ENCODE results near the gene ADISSP.

Gene ADISSP

DNA sequence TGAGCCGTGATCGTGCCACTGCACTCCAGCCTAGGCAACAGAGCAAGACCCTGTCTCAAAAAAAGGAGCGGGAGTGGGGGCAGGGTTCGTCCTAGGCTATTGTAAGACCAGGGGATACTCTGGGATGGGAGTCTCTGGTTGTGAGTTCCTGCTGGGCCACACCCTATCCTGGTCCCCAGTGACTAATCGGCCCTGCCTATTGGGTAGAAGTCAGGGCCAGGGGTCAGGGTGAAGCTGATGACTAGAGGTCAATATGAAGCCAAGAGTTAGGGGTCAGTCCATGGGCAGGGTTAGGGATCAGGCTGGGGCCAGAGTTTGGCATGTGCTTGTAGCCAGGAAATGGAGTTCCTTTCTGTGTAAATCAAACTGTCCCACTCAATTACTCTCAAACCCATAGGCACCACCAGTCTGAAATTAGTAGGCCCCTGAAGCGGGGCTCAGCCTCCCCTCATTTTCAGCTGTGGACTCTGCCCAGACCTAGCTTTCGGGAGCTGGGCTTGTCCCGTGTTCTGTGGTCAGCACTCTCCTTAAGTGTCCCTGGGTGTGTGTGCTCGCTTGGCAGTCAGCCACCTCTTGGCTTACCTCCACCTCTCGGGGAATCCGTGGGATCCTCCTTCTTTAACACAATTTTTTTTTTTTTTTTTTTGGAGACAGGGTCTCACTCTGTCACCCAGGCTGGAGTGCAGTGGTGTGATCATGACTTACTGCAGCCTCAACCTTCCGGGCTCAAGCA is 33.3 kb downstream of the ADISSP start:
- no peak for DNase-seq

DNA sequence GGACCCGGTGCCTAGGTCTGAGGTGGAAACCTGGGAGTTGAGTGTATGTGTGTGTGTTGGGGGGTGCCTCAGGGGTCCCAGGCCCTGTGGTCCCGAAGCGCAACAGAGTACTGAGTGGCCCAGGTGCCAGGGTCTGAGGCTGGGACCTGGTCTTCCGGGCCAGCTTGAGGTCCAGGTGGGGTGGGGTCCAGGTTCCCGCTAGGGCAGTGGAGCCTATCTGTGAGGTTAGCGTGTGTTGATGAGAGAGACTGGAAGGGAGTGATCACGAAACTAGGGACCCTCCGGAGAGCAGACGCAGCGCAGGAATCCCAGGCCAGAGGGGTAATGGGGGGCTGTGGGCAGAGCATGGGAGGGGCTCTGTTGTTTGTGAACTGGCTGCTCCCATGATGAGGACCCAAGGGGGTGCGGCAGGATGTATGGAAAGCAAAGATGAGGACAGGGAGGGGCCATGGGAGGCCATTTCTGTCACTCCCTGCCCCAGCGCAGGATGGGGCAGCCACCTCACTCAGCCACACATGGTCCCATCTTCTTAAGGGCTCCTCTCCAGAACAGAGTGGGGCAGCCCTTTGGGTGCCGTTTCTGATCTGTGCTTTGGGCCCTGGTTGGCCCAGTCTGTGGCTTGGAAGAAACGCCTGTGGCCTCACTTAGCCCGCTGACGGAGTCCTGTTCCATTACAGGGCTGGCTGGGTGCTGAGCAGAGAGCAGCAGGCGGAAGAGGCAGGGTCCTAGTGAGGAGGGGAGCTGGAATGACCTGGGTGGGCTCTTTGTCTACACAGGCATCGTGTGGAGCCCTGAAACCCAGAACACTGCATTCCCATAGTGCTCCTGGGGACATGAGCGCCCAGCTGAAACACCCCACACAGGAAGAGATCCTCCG is 34.2 kb downstream of the ADISSP start:
- DNase-seq, result no peak

DNA sequence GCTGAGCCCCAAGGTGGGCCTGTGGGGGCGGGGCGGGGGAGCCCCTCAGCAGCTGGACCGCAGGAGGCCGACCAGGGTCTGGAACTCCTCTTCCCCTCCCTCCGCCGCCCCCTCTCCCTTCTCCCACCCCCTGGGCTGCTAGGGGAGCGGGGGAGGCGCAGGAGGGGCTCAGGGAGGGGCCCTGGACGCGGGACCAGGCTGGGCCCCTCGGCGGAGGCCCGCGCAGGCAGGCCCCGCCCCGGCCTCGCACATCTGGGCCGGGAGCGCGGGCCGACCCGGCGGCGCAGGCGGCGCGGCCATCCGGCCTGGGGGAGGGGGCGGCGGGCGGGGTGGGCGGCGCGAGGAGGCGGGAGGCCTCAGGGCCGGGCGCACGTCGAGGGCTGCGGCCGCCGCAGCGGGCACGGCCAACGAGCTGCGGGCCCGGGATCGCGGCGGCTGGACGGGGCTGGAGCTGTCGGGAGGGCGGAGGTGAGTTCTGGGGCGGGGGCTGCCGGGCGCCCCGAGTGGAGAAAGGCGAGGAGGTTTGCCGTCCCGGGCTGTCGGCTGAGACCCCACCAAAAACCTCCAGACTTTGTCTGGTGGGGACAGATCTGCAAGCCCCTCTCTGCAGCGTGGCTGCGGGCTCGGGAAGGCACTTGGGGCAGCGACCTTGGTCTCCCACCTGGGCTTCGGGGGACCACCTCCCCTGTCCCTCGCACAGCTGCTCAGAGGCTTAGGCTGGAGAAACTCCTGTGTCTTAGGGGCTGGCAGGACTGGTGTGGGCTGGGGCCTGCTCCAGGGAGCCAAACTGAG is 35.0 kb downstream of the ADISSP start, which contains the start of gene HSPA12B:
TSS of gene HSPA12B (plus strand) at position 359 of the 792 bp plus-strand sequence. CDS start 5,990 bp downstream, outside the sequence.
- DNase-seq, result no peak

DNA sequence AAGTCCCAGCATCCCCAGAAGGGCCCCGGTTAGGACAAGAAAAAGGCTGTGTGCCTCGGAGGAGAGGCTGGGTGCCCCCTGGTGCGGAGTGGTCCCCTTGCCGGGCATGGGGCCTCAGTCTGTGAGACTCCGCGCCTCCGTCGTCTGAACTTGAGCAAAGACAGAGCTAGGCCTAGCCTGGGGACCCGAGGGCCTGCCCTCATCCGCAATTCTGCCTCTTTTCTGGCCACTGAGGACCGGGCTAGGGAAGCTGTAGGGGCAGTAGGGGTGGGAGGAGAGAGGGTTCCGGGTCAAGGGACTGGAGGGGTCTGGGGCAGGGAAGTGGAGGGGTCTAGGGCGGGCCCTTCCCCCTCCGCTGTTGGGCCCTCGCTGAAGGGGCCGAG is 35.6 kb downstream of the ADISSP start:
- DNase-seq, result no peak

DNA sequence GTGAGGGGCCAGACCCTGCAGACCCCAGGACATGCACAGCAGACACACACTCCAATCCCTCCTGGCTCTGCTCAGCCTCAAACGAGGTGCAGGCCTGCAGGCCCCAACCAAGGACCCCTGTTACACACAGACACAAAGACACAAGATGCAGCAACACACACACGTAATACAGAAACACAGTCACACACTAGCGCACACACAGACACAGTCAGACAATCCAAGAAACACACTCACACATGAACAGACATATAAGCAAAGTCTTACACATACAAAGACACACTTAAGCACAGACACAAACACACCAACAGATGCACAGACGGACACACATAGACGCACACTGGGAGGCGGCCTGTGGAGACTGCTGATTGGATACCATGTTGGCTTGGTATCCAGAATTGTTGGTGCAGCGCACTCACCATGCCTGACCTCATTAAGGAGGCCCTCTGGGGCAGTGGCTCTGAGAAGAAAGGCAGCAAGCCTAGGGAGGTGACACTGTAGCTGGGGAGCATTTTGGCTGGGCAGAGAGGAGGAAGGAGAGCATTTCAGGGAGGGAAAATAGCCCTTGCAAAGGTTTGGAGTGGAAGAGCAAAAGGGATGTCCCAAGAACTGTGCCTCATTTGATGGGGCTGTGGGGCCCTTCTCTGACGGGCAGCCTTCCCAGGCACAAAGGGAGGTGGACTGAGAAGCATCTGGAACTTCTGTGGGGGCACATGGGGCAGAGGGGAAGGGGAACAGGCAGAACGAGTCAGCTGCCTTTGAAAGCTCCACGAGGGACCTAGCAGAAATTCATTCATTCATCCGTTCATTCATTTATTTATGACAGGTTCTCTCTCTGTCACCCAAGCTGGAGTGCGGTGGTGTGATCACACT is 36.5 kb downstream of the ADISSP start:
- DNase-seq, result no peak

DNA sequence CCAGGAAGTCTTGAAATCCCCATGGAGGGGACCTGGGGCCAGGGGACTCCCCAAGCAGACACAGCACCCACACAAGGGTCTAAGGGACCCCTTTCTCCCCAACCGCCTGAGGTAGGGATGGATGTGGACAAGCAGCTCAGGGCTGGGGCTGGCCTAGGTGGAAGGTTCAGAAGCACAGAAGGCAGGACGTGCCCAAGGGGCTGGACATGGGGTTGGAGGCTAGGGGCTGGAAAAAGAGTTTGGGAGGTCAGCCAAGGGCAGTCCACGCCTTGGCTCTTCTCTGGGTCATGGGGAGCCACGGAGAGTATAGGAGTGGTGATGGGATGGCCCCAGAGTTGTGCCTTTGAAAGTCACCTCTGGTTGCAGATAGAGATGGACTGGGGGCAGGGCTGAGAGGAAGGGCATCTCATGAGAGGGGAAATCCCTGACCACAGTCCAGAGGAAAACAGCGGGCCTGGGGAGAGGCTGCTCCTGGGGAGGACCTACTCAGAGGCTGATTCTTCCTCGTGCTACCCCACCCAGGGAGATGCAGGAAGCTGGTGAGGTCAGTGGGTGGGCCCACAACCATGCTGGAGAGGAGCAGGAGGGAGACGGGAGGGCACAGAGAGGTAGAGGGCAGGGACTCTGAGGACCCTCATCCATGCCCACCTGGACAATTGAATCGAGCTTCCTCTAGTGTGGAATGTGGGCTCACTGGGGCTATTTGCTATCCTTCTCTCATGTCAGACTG is 37.6 kb downstream of the ADISSP start:
- no peak for DNase-seq

DNA sequence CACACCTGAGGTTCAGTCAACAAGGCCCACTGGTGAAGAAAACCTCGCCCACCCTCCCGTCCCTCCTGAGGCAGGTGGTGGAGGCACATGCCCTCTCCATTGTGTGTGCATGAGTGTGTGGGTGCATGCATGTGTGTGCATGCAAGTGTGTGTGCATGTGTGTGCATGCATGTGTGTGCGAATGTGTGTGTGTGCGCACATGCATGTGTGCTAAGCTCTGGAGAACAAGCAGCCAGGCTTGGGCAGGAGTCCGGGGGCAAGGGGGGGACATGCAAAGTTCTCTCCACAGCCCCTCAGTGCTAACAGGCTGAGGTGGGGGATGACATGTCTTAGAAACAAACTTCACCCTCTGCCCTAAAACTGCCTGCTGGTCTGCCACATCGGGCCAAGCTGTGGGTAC is 38.2 kb downstream of the ADISSP start:
- no peak for DNase-seq

DNA sequence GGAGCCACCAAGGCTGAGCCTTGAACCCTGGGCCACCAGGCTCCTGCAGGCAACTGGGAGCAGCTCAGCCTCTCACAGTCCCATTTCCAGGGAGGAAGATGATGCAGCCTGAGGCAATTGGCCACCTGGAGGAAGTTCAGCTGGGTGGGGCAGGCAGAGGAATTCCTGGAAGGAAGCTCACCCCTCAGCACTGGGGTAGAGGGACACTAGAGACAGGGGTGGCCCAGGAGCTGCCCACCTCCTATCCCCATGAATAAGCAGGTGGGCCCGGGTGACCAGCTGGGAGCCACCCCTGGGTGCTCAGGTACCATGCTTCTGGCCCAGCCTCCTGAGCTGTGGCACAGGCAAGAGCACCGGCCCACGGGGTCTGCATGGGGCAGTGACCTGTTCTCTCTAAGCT is 38.7 kb downstream of the ADISSP start:
- no peak for DNase-seq

DNA sequence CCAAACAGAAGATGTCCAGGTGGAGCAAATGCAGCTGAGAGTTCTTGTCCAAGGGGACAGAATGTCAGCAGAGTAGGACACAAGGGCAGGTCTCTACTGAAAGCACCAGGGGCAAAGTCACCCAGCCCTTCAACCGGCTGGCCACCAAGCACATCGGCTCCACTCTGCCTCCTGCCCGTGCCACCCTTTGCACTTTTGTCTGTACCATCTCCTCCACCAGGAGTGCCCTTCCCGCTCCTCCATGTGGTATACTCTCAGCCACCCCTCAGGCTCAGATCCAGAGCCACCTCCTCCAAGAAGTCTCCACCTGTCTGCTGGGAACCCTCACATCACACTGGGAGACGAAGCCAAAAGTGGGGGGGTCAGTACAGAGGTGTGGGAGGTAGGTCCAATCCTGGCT is 39.2 kb downstream of the ADISSP start:
- no peak for DNase-seq

DNA sequence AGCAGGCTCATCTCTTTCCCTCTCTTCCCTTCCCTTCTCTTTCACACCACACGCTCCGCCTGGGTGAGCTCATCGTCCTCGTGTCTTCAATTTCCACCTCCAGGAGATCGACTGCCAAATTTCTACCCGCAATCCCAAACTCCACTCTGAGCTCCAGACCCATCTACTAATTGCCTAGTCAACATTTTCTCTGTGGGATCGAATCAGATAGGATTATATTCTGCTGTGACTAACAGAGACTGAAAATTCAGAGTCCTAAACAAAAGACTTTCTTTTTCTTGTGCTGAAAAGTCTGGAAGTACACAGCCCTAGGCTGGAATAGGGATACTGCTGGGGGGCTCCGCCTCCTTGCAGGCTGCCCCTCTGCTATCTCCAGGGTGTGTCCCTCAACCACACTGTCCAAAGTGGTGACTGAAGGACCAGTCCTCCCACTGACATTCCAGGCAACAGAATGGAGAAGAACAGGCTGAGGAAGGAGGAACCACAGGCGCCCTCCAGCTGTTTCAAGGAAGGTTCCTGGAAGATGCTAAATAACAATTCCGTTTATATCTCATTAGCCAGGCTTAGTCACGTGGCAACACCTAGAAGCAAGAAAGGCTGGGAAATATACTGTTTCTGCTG is 40.0 kb downstream of the ADISSP start:
- no peak for DNase-seq

DNA sequence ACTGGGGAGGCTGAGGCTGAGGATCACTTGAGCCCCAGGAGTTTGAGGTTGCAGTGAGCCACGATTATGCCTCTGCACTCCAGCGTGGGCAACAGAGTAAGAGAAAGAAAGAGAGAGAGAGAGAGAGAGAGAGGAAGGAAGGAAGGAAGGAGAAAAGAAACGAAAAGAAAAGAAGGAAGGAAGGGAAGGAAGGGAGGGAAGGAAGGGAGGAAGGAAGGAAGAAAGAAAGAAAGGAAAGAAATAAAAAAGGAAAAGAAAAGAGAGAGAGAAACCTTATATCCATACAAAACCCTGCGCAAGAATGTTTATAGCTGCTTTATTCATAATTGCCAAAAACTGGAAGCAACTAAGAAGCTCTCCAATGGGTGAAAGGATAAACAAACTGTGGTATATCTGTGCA is 43.2 kb downstream of the ADISSP start:
- no peak for DNase-seq

DNA sequence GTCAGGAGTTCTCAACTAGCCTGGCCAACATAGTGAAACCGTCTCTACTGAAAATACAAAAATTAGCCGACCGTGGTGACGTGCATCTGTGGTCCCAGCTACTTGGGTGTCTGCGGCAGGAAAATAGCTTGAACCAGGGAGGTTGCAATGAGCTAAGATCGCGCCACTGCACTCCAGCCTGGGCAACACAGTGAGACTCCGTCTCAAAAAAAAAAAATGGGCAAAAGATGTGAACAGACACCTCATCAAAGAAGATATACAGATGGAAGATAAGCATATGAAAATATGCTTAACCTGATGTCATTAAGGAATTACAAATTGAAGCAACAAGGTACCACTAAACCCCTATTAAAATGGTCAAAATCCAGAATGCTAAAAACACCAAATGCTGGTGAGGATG is 44.3 kb downstream of the ADISSP start:
- no peak for DNase-seq

DNA sequence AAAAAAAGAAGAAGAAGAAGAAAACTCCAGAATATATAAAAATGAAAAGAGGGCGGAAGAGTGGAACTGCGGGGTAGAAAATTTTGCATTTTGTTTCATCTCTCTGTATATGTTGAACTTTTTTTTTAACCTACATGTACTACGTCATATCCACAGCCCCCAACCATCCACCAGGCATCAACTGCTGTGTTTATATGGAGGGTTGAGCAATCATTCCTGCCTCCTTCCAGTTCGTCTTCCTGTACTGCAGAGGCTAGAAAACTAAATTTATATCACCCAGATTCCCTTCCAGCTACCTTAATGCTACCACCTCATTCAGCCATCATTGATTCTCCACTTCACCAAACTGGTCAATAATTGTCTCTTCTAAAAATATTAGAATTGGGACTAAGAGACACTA is 45.6 kb downstream of the ADISSP start:
- DNase-seq, result no peak

DNA sequence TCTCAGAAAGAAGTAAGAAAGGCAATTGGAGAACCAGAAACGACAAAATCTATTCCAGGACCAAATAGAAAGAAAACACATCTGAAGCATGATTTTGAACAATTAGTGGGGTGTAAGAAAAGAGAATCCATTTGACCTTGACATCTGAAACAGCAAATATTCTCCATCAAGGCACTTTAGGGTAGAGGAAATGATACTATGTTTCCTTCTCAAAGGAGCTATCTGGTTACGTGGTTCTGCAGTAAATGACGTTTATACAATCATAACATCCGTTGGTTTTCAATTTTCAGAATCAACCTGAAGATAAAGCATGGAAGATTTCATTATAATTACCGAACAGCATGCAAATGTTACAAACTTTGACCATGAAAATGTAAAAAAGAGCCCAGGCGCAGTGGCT is 46.9 kb downstream of the ADISSP start:
- DNase-seq, result no peak

DNA sequence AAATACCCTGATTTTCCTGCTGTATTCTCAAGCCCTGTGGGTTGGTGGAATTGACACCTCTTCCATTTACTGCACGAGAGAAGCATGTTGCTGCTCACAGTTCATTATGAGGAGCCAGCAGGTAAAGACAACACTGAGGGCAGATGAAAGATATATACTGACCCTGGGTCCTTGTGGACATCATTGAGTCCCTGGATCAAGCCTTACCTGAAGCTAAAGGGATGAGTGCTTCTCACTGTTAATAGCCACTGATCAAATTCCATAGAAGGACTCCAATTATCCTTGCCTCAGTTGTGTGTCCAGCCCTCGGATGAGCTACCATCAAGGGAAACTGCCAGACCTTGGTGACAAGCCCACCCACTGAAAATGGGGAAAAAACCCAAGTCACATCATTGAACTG is 47.5 kb downstream of the ADISSP start:
- no peak for DNase-seq

DNA sequence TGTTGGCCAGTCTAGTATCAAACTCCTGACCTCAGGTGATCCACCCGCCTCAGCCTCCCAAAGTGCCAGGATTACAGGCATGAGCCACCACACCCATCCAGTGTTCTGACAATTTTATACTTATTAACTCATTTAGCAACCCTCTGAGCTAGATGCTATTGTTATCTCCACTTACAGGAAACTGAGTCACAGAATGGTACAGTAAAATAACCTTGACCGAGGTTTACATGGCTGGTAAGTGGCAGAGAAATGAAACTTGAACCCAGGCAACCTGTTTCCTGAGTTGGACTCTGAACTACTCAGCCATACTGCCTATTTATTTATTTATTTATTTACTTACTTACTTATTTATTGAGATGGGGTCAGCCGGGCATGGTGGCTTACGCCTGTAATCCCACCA is 48.5 kb downstream of the ADISSP start:
- no peak for DNase-seq

DNA sequence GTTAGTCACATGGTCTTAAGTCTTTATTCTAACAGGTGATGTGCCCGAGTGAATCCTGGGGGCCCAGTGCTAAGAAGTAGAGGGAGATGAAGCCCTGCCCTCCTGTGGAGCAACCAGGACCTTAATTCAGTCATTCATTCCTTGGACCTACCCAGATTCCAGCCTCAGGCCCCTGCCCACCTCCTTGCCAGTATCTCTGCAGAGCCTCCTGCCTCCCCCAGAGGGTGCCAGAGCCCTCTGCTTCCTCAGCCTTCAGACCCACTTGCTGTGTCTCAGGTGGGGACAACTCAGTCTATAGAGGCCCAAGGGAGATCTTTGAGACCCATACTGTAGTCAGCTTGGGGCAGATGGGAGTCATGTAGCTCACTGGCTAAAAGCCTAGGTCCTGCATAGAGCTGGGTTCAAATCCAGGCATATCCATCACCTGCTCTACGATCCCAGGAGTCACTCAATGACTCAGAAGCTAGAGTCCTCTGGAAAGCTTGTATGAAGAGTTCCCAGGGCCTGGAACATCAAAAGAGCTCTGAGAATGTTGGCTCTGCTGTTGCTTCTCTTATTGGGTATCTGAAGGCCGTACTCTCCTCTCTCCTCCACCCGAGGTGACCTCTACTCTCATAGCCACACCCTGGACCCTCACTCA is 51.2 kb downstream of the ADISSP start:
- DNase-seq, result peak; percentile 61

DNA sequence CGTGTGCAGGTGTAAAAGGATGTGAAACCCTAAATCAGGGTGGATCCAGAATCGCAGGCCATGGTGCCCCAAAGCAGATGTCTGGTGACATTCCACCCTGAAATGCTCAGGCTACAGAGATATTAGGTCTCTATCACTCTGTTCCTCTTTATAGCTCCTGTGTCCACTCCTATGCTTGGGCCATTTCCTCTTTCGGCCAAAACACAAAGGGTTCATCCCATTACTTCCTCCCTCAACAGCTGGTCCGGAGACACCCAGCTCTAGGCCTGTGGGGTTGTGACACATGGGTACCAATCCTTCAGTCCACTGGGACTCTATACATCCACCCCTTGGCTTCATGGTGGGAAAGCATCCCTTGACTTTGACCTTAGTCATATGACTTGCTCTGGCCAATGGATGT is 53.5 kb downstream of the ADISSP start:
- no peak for DNase-seq

DNA sequence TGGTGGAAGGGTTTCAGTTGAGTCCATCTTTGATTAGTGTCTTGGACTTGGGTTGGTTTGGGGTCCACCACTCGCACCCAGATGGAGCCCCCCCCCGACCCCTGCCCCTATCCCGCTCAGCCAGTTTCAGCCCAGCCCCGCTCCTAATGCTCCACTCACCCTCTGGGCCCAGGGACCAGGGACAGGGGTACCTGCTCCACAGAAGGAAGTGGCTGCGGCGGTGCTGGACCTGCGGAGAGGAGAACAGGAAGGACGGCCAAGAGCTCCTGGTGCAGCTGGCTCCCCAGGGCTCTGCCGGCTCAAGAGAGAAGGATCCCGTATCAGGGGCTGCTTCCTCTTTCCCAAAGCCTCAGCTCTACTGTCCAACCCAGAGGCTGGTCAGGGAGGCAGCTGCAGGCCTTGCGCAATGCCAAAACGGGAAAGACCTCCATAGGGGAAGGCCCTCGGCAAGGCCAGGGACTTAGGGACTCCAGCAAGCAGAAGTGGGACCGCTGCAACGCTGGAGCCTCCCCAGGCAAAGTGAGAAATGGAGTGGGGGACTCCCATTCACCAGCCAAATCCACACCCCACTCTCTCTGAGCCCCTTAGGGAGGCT is 55.2 kb downstream of the ADISSP start, which contains the start of gene SIGLEC1:
TSS of gene SIGLEC1 (minus strand) at position 322 of the 595 bp plus-strand sequence. CDS start 5,472 bp downstream, outside the sequence.
- no peak for DNase-seq

DNA sequence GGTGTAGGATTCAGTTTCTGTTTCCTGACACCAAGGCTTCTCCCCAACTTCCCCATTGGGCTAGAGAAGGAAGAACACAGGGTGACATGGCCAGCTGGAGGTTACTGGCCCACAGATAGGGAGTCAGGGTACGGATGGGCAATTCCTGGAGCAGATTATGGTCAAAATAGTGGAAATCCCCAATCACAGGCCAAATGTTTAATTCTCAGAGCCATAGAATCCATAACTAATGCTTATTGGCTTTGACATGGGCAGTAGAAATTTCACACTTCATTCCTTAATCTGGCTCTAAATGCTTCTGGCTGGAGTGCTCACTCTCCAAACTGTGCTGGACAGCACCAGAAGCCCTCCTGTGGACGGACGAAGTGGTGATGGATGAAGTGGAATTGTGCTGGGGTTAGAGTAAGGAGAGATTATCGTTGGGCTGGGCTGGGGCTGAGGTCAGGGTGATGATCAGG is 56.0 kb downstream of the ADISSP start:
- no peak for DNase-seq
